GM21447 (cell line): Measurements from ENCODE around the gene SLC11A2.

Experiments used
- ATAC-seq: cut with Tn5 transposase; IDR thresholded peaks from one replicate; pipeline ENCODE4 v1.9.1; 2021; ENCODE audit not compliant: unreplicated experiment

Gene SLC11A2

GRCh38 chr12:51025836-51026638 lies at the start of gene SLC11A2:
TSS of gene SLC11A2 (minus strand) at chr12:51026384. CDS start at chr12:51010728, 15,656 bp downstream.
- peak; percentile 84 for ATAC-seq

- ATAC-seq: no peak
Measured at GRCh38 chr12:51075390-51075789, 49.2 kb upstream of the SLC11A2 start.

- ATAC-seq: no peak
Measured at GRCh38 chr12:51071663-51072062, 45.5 kb upstream of the SLC11A2 start.

- ATAC-seq: no peak
Measured at GRCh38 chr12:51070004-51070403, 43.8 kb upstream of the SLC11A2 start.

GRCh38 chr12:51067771-51068170 lies 41.6 kb upstream of the SLC11A2 start:
- no peak for ATAC-seq

GRCh38 chr12:51067229-51067628 lies 41.0 kb upstream of the SLC11A2 start:
- ATAC-seq: no peak

- ATAC-seq: no peak
Measured at GRCh38 chr12:51065530-51065929, 39.3 kb upstream of the SLC11A2 start.

GRCh38 chr12:51062631-51063397 lies 36.6 kb upstream of the SLC11A2 start:
- no peak for ATAC-seq

- ATAC-seq: no peak
Measured at GRCh38 chr12:51059086-51059485, 32.9 kb upstream of the SLC11A2 start.

- ATAC-seq: no peak
Measured at GRCh38 chr12:51056242-51056641, 30.1 kb upstream of the SLC11A2 start.

GRCh38 chr12:51055060-51055459 lies 28.9 kb upstream of the SLC11A2 start:
- no peak for ATAC-seq

- no peak for ATAC-seq
Measured at GRCh38 chr12:51051787-51052186, 25.6 kb upstream of the SLC11A2 start.

GRCh38 chr12:51049525-51049924 lies 23.3 kb upstream of the SLC11A2 start:
- ATAC-seq: no peak

- no peak for ATAC-seq
Measured at GRCh38 chr12:51048661-51049251, 22.6 kb upstream of the SLC11A2 start.

GRCh38 chr12:51047655-51048540 lies 21.7 kb upstream of the SLC11A2 start, which contains the start of gene LETMD1:
TSS of gene LETMD1 (plus strand) at chr12:51048327. CDS start at chr12:51048357, 30 bp downstream.
- ATAC-seq: peak; percentile 97

- no peak for ATAC-seq
Measured at GRCh38 chr12:51036279-51036678, 10.1 kb upstream of the SLC11A2 start.

GRCh38 chr12:51033457-51034089 lies 7.4 kb upstream of the SLC11A2 start:
- no peak for ATAC-seq

- no peak for ATAC-seq
Measured at GRCh38 chr12:51033048-51033447, 6.9 kb upstream of the SLC11A2 start.

- ATAC-seq: no peak
Measured at GRCh38 chr12:51028813-51029150, 2.6 kb upstream of the SLC11A2 start.

GRCh38 chr12:51028126-51028812 lies 2.1 kb upstream of the SLC11A2 start:
- ATAC-seq: no peak
